ENCODE data around the gene KIAA0930. TPM values are rescaled to one million over a fixed set of nuclear protein-coding genes. Genes with fewer than 3 reads are reported as not detected.

The KIAA0930 gene
- total and polyA plus RNA-seq, 10 donors, result 32.6 to 93.1 (median 58.1) TPM

GRCh38 chr22:45270095-45271020 lies 29.7 kb upstream of the KIAA0930 start:
- DNase-seq, result no peak
- Histone ChIP-seq H3K9me3 (no peaks in the 10 kb centered on the region), H3K4me3 (no peak overlapping the region), H3K27me3 (replicated peaks in 1 of 7) (peaks cover 0 to 27% (median 0%) of the 10 kb centered on the region in 7 donors), H3K36me3 (no peaks in the 10 kb centered on the region), H3K4me1 (peaks cover 8 to 36% (median 22%) of the 10 kb centered on the region in 6 donors), H3K27ac (no peak overlapping the region)
- no peak for TF ChIP-seq POLR2A (IDR thresholded peaks at IDR 0.05)
- TF ChIP-seq CTCF (IDR thresholded peaks at IDR 0.05 in 8 of 11, conservative IDR thresholded peaks at IDR 0.05 in 3 of 11), result no peak
- no peak for TF ChIP-seq POLR2AphosphoS5 (IDR thresholded peaks at IDR 0.05)
- intact Hi-C loops (cut with DNase I; ENCODE audit: low total_unique reads), result no loop called here
- 65 to 76% (median 74%) methylated on average over 16 of the region's 16 CpGs for WGBS, 5 donors

- peak; percentile 98 for DNase-seq
- Histone ChIP-seq H3K27me3 (replicated peaks in 1 of 7) (peaks cover 0 to 27% (median 0%) of the 10 kb centered on the region in 7 donors), H3K4me3 (peak overlapping the region; percentile 46 to 74 (median 58)), H3K27ac (peak overlapping the region in 3 of 8 donors; percentile 10 to 56 (median 51)), H3K9me3 (no peaks in the 10 kb centered on the region), H3K4me1 (peaks cover 8 to 37% (median 23%) of the 10 kb centered on the region in 6 donors), H3K36me3 (no peaks in the 10 kb centered on the region)
- intact Hi-C loops (cut with DNase I; ENCODE audit: low total_unique reads), result loop anchor here (2.0 to 5.0 kb wide), 2 partner anchors 166 to 283 kb away; no protein-coding TSS in a partner anchor
- WGBS, 5 donors, result 2 to 7% (median 4%) methylated on average over 27 to 50 of the region's 60 CpGs
- TF ChIP-seq POLR2A (IDR thresholded peaks at IDR 0.05) (no peak), POLR2AphosphoS5 (IDR thresholded peaks at IDR 0.05) (peak; percentile 43 to 78 (median 69)), CTCF (IDR thresholded peaks at IDR 0.05 in 8 of 11, conservative IDR thresholded peaks at IDR 0.05 in 3 of 11) (peak; percentile 86 to 99 (median 96))
Measured at GRCh38 chr22:45268958-45269844, 28.5 kb upstream of the KIAA0930 start.

- 1 to 4% (median 2%) methylated on average over 27 to 47 of the region's 47 CpGs for WGBS, 5 donors
- Histone ChIP-seq H3K9me3 (no peaks in the 10 kb centered on the region), H3K4me3 (peak overlapping the region; percentile 46 to 74 (median 58)), H3K4me1 (peaks cover 12 to 45% (median 31%) of the 10 kb centered on the region in 6 donors), H3K36me3 (no peaks in the 10 kb centered on the region), H3K27me3 (replicated peaks in 1 of 7) (peaks cover 0 to 27% (median 0%) of the 10 kb centered on the region in 7 donors), H3K27ac (peak overlapping the region in 2 of 8 donors; percentile 51 to 56)
- intact Hi-C loops (cut with DNase I; ENCODE audit: low total_unique reads), result loop anchor here (2.0 to 5.0 kb wide), 2 partner anchors 166 to 284 kb away; no protein-coding TSS in a partner anchor
- TF ChIP-seq POLR2AphosphoS5 (IDR thresholded peaks at IDR 0.05), result no peak
- no peak for TF ChIP-seq CTCF (IDR thresholded peaks at IDR 0.05 in 8 of 11, conservative IDR thresholded peaks at IDR 0.05 in 3 of 11)
- no peak for TF ChIP-seq POLR2A (IDR thresholded peaks at IDR 0.05)
- DNase-seq, result peak; percentile 87
Measured at GRCh38 chr22:45268167-45268957, 27.7 kb upstream of the KIAA0930 start.

Measured in spleen (tissue), 11 donors.